ENCODE results near the gene SKIDA1. TPM values are rescaled to one million over a fixed set of nuclear protein-coding genes. Genes with fewer than 3 reads are reported as not detected.

SKIDA1 gene
- total and polyA plus RNA-seq, 2 experiments from 2014 or later, result 1.5 to 3.5 TPM

DNA sequence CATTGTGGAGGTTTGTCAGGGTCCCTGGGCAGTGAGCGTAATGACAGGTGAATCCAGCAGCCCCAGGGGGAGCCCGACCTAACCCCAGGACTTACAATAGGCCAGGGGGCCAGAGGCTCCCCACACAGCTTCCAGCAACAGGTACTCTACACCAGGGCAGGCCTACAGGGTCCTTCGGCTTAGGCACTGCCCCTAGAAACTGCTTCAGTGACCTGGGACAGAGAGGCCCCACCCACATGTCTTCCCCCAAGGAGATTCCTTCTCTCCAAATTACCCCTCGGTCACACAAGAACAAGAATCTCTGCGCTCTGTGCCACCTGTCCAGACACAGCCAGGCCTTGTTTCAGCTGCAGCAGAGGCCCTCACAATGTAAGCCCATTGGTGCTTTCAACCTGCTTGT is 24.4 kb downstream of the SKIDA1 start:
- Mint-ChIP-seq H3K4me1 (peaks cover 76% of the 10 kb centered on the region), H3K27ac (no peak overlapping the region; the same call in 1 of the 2 replicates)
- H3K79me2 ChIP-seq (replicated peaks; ENCODE audit: insufficient read depth), result 0 out of 2 replicates have a peak, but pooled peaks cover 4% of the 10 kb centered on the region

More for the DNA sequence above, 24.4 kb downstream of the SKIDA1 start:
- Histone ChIP-seq H3F3A (replicated peaks; ENCODE audit: low read depth) (peaks cover 9% of the 10 kb centered on the region; the same call in 1 of the 2 replicates), H3K4me1 (ENCODE audit: insufficient read depth) (peaks cover 76% of the 10 kb centered on the region), H3K4me3 (peak overlapping the region; percentile 76), H3K9me2 (ENCODE audit: insufficient read depth) (no peaks in the 10 kb centered on the region), H2AFZ (no peak overlapping the region; the same call in 1 of the 2 replicates), H3K4me2 (peak overlapping the region; percentile 78), H3K27ac (ENCODE audit: low read depth) (no peak overlapping the region), H3K27me3 (ENCODE audit: insufficient read depth) (peaks cover 84% of the 10 kb centered on the region), H4K20me1 (replicated peaks; ENCODE audit: insufficient read depth) (no peaks in the 10 kb centered on the region), H3K36me3 (ENCODE audit: insufficient read depth) (no peaks in the 10 kb centered on the region)
- peaks cover 40% of the 10 kb centered on the region for H3K27me3 Mint-ChIP-seq (ENCODE audit: insufficient read depth, low read depth, poor library complexity)
- peak overlapping the region; percentile 63 for H3K4me3 Mint-ChIP-seq
- no peaks in the 10 kb centered on the region for H3K9me3 Mint-ChIP-seq
- TF ChIP-seq, protein P1, sequence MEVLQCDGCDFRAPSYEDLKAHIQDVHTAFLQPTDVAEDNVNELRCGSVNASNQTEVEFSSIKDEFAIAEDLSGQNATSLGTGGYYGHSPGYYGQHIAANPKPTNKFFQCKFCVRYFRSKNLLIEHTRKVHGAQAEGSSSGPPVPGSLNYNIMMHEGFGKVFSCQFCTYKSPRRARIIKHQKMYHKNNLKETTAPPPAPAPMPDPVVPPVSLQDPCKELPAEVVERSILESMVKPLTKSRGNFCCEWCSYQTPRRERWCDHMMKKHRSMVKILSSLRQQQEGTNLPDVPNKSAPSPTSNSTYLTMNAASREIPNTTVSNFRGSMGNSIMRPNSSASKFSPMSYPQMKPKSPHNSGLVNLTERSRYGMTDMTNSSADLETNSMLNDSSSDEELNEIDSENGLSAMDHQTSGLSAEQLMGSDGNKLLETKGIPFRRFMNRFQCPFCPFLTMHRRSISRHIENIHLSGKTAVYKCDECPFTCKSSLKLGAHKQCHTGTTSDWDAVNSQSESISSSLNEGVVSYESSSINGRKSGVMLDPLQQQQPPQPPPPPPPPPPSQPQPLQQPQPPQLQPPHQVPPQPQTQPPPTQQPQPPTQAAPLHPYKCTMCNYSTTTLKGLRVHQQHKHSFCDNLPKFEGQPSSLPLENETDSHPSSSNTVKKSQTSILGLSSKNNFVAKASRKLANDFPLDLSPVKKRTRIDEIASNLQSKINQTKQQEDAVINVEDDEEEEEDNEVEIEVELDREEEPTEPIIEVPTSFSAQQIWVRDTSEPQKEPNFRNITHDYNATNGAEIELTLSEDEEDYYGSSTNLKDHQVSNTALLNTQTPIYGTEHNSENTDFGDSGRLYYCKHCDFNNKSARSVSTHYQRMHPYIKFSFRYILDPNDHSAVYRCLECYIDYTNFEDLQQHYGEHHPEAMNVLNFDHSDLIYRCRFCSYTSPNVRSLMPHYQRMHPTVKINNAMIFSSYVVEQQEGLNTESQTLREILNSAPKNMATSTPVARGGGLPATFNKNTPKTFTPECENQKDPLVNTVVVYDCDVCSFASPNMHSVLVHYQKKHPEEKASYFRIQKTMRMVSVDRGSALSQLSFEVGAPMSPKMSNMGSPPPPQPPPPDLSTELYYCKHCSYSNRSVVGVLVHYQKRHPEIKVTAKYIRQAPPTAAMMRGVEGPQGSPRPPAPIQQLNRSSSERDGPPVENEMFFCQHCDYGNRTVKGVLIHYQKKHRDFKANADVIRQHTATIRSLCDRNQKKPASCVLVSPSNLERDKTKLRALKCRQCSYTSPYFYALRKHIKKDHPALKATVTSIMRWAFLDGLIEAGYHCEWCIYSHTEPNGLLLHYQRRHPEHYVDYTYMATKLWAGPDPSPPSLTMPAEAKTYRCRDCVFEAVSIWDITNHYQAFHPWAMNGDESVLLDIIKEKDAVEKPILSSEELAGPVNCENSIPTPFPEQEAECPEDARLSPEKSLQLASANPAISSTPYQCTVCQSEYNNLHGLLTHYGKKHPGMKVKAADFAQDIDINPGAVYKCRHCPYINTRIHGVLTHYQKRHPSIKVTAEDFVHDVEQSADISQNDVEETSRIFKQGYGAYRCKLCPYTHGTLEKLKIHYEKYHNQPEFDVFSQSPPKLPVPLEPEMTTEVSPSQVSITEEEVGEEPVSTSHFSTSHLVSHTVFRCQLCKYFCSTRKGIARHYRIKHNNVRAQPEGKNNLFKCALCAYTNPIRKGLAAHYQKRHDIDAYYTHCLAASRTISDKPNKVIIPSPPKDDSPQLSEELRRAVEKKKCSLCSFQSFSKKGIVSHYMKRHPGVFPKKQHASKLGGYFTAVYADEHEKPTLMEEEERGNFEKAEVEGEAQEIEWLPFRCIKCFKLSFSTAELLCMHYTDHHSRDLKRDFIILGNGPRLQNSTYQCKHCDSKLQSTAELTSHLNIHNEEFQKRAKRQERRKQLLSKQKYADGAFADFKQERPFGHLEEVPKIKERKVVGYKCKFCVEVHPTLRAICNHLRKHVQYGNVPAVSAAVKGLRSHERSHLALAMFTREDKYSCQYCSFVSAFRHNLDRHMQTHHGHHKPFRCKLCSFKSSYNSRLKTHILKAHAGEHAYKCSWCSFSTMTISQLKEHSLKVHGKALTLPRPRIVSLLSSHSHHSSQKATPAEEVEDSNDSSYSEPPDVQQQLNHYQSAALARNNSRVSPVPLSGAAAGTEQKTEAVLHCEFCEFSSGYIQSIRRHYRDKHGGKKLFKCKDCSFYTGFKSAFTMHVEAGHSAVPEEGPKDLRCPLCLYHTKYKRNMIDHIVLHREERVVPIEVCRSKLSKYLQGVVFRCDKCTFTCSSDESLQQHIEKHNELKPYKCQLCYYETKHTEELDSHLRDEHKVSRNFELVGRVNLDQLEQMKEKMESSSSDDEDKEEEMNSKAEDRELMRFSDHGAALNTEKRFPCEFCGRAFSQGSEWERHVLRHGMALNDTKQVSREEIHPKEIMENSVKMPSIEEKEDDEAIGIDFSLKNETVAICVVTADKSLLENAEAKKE (CRISPR knock-in tag; IDR thresholded peaks at IDR 0.05), result no peak
- TF ChIP-seq, protein P2, sequence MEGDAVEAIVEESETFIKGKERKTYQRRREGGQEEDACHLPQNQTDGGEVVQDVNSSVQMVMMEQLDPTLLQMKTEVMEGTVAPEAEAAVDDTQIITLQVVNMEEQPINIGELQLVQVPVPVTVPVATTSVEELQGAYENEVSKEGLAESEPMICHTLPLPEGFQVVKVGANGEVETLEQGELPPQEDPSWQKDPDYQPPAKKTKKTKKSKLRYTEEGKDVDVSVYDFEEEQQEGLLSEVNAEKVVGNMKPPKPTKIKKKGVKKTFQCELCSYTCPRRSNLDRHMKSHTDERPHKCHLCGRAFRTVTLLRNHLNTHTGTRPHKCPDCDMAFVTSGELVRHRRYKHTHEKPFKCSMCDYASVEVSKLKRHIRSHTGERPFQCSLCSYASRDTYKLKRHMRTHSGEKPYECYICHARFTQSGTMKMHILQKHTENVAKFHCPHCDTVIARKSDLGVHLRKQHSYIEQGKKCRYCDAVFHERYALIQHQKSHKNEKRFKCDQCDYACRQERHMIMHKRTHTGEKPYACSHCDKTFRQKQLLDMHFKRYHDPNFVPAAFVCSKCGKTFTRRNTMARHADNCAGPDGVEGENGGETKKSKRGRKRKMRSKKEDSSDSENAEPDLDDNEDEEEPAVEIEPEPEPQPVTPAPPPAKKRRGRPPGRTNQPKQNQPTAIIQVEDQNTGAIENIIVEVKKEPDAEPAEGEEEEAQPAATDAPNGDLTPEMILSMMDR (conservative IDR thresholded peaks at IDR 0.05; ENCODE audit: low read depth in 2 of 2), result 0 out of 4 replicates have a peak, but pooled peaks of 1 of the 2 experiments have one; percentile 5
- no peaks in the 10 kb centered on the region; the same call in 2 of the 3 replicates for H3K36me3 Mint-ChIP-seq (ENCODE audit: low read depth)
- DNase-seq (ENCODE audit: low spot score), result no peak
- peak; percentile 9 for ATAC-seq
